ENCODE measurements around the gene MOB3B.

DNA sequence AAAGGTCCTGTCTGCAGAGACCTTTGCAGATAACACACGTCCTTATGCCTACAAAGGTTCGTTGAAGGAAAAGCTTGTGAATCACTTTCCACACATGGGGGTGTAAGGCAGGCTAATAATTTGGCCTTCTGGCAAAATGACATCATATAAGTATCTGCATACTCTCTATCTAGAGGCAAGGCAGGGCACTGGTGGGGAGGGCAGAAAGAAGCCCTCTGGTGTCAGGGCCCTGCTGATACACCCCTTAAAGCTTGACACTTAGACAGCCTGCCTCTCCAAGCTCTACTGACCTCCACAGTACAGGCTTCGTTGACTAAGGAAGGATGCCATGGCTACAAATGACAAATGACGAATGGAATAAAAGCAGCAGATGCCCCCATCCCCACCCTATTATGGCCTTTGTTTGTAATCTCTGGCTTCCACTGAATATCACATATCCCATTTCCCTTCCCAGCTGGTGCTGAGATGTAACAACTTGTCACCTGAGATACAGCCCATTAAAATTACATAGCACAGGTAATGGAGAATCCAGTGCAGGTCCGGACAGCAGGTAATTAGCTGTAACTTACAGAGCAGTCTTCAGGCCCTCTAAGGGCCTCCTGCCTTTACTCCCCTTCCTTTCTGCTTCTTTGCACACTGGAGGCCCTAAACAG lies 82.5 kb downstream of the MOB3B start:
- TF ChIP-seq, protein P1, sequence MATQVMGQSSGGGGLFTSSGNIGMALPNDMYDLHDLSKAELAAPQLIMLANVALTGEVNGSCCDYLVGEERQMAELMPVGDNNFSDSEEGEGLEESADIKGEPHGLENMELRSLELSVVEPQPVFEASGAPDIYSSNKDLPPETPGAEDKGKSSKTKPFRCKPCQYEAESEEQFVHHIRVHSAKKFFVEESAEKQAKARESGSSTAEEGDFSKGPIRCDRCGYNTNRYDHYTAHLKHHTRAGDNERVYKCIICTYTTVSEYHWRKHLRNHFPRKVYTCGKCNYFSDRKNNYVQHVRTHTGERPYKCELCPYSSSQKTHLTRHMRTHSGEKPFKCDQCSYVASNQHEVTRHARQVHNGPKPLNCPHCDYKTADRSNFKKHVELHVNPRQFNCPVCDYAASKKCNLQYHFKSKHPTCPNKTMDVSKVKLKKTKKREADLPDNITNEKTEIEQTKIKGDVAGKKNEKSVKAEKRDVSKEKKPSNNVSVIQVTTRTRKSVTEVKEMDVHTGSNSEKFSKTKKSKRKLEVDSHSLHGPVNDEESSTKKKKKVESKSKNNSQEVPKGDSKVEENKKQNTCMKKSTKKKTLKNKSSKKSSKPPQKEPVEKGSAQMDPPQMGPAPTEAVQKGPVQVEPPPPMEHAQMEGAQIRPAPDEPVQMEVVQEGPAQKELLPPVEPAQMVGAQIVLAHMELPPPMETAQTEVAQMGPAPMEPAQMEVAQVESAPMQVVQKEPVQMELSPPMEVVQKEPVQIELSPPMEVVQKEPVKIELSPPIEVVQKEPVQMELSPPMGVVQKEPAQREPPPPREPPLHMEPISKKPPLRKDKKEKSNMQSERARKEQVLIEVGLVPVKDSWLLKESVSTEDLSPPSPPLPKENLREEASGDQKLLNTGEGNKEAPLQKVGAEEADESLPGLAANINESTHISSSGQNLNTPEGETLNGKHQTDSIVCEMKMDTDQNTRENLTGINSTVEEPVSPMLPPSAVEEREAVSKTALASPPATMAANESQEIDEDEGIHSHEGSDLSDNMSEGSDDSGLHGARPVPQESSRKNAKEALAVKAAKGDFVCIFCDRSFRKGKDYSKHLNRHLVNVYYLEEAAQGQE (IDR thresholded peaks at IDR 0.05; ENCODE audit: insufficient read depth in 1 of 2, low read depth in 2 of 2, low read length in 2 of 2), result no peak
- TF ChIP-seq POLR2AphosphoS5 (IDR thresholded peaks at IDR 0.05; ENCODE audit: low read depth, low read length), result no peak
- TF ChIP-seq TAF1 (IDR thresholded peaks at IDR 0.05; ENCODE audit: borderline replicate concordance, insufficient read depth, low read length), result no peak

Measured in PFSK-1 (cell line).